HG03442 (cell line): Measurements from ENCODE around the gene PPFIBP2.
A peak's percentile ranks its signal among the peaks of the same experiment; 100 is the strongest.

Experiments used
- ATAC-seq: cut with Tn5 transposase; IDR thresholded peaks from one replicate; pipeline ENCODE4 v1.9.1; 2021; ENCODE audit warnings: mild to moderate bottlenecking, moderate library complexity; ENCODE audit not compliant: unreplicated experiment

The PPFIBP2 gene

DNA sequence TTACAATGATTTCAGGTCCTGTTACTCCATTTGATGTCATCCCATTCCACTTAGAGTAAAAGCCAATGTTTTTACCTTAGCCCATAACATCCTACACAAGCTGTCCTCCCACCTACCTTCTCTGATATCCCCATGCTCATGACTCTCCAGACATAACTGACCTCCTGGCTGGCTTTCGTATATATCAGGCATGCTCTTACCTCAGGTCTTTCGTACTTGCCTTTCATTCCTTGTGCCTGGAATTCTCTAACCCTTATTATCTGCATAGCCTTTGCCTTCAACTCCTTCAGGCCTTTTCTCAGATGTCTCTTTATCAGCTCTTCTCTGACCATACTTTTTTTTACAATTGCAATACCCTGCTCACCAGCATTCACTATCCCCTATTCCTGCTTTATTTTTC lies 169.8 kb downstream of the PPFIBP2 start:
- ATAC-seq = no peak

DNA sequence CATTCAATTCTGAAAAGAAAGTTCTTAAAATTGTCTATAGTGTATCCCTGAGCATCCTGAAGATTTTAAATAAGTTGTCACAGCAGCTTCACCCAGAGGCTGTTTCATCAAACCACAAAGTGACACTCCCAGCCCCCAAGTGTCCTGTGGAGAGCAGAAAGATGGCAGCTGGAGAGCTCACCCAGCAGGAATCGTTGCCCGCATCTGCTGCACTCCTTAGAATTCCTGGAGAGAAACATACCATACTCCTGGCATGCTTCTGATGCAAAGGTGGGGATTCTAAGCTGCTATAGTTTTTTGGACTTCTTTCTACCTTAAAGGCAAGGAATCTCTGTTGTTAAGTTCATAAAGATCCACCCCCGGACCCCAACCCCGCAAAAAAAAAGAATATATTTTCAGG lies 173.0 kb downstream of the PPFIBP2 start:
- ATAC-seq = no peak

DNA sequence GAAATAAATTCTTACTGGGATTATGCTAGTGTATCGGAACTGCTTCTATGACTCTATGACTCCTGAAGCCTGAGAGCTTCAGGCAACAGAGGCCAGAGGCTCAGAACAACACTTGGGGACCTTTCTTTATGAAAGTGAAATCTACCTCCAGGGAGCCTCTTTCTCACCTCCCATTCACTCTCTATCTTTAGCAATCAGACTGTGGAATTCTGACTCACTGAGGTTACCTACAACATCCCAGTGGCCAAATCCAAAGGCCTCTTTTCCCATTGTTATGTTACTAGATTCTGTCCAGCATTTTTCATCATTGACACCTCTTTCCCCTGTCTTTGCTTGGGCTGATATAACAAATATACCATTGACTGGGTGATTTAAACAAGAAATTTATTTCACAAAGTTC lies 173.6 kb downstream of the PPFIBP2 start:
- ATAC-seq = no peak

DNA sequence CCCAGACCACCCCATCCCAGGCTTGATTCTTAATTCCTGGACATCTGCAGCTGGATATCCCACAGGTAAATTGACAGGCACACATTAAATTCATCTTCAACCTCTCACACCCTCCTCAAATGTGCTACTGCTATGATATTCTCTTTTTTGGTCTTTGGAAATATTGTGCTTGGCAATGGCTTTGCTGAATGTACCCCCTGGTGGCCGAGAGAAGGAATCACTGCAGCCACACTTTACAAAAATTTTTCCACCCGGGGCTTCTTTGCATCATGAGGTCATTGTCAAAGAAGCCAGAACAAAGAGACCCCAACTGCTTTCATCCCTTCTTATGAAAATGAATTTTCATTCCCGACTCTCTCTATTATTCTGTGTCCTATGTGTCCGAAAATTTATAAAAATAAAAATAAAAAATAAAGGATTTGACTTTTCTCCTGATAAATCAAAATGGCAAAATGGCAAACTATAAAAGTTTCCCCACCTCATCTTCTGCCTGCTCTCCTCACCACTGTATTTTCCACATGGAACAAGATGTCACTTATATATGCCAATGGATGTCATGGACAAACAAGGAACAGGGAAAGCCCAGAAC lies 174.5 kb downstream of the PPFIBP2 start:
- peak; percentile 79 for ATAC-seq

DNA sequence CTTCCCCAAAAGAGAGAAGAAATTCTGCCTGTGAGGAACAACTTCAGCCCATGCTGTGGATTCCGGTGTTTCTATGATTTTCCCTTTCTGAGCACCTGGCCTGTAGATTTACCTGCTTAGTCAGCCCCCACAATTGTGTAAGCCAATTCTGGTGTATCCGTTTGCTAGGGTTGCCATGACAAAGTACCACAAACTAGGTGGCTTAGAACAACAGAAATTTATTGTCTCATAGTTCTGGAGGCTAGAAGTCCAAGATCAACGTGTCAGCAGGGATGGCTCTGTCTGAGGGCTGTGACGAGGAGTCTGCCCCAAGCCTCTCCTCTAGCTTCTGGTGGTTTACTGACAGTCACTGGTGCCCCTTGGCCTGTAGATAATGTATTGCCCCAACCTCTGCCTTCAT lies 175.4 kb downstream of the PPFIBP2 start:
- ATAC-seq = no peak

DNA sequence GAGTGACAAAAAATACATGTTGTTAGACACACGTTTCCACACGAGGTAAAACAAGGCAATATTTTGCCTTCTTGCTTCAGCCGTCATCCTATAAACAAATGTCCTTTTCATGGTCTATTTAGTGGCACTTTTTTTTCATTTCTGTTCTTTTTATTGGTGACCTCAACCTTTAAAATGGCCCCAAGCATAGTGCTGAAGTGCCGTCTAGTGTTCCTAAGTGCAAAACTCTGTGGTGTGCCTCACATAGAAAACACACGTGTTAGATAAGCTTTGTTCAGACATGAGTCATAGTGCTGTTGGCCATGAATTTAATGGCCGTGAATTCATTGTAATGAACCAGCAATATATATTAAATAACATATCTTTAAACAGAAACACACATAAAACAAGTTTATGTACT lies 176.8 kb downstream of the PPFIBP2 start:
- ATAC-seq = no peak

DNA sequence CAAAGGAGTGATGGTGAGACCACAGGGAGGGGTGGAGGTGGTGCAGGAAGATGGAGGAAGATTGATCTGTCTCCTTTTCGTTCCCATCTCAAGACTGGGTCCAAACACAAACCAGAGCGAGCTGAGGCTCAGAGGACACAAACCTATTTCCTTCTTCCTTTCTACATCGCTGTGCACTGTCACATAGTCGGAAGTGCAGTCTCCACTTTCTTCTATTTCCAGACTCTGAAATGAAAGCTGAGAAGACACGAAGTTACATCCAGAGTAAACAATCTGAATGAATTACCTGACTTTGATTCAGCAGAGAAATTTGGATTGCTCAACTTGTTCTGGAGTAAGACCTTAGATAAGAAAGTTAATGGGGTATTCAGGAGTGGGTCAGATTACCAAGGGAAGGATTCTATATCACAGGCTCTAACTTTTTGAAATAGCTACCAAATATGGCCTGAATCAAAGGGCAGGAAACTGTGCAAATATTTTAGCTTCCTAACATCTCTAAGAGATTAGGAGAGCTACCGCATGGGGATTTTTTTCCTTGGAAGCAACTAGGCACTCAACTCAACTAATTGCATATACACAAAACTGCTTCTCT lies 178.1 kb downstream of the PPFIBP2 start:
- ATAC-seq = no peak

DNA sequence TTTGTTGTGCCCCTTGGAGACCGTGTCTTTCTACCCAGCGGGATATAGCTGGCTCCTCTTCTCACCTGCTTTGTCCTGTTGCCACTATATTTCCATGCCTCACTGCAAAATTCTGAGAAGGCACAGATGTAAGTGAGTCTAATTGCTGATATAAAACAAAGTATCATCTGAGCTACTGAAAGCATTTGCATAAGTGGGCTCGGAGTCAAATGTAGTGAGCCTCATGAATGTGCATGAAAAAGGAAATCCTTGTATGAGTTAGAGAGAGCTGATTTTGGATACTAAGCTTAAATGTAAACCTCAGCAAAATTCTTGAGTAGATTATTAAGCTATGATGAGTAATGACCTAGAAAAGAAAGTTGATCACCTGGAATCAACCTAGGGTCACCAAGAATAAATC lies 178.6 kb downstream of the PPFIBP2 start:
- no peak for ATAC-seq

DNA sequence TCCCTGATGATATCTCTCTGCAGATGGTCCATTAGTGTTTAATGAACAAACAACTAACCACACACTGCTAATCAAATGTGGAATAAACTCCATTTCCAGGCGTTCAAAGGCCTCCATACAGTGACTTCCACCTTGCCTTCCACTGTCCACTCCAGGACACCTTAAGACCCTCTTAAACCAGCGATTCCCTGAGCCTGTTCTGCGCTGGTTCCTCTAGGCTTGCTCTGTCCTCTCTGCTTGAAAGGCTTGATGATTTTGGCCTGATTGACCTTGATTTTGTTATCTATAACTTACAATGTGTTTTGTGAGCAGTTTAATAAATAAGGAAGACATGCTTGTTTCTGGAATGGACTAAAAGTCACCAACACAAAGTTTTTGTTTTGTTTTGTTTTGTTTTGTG lies 180.4 kb downstream of the PPFIBP2 start:
- no peak for ATAC-seq

DNA sequence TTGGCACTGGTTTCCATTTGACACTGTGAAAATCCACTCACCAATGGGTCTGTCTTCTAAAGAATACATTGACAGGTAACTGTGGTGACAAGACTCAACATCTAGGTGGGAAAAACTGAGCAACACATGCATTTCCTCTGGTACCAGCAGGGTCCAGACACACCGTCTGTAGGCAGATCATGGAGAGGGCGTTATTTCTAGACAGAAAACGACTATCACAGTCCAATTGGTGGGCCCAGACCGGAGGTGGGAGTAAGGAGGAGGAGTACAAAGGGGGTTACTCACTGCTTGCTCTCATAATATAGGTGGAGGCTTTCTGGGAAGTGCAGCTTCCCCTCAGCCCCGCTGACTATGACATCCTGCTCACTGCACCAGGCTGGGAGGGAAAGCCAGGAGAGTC lies 182.6 kb downstream of the PPFIBP2 start:
- ATAC-seq = no peak
